Suprapubic skin (tissue), 4 donors: ENCODE results near the gene FES. TPM values are rescaled to one million over a fixed set of nuclear protein-coding genes. Genes with fewer than 3 reads are reported as not detected.
A peak's percentile ranks its signal among the peaks of the same experiment; 100 is the strongest.

Experiments
- DNase-seq, 2 donors: peaks; one replicate each; pipeline ENCODE4 v3.0.0-alpha.2; 2019; ENCODE audit warnings: low spot score in 2 of 2
- H3K27ac ChIP-seq: fragments of 200-600 bp; sonication (generic); one replicate; pipeline ENCODE4 v1.5.1; 2019
- H3K27me3 ChIP-seq: fragments of 200-600 bp; sonication (generic); one replicate; pipeline ENCODE4 v1.5.1; 2019
- H3K36me3 ChIP-seq: fragments of 200-600 bp; sonication (generic); one replicate; pipeline ENCODE4 v1.5.1; 2019
- H3K4me1 ChIP-seq: fragments of 200-600 bp; sonication (generic); one replicate; pipeline ENCODE4 v1.5.1; 2019
- H3K4me3 ChIP-seq: fragments of 200-600 bp; sonication (generic); one replicate; pipeline ENCODE4 v1.5.1; 2019; ENCODE audit warnings: mild to moderate bottlenecking
- H3K9me3 ChIP-seq: fragments of 200-600 bp; sonication (generic); one replicate; pipeline ENCODE4 v1.5.1; 2019
- CTCF ChIP-seq, 2 donors: fragments of 200-600 bp in 1 of 2; fragments of 450-650 bp in 1 of 2; sonication (generic) in 1 of 2; IDR thresholded peaks; one replicate each; pipeline ENCODE4 v1.5.1; 2016 to 2019; ENCODE audit warnings: antibody characterized with exemption in 2 of 2, mild to moderate bottlenecking in 1 of 2, moderate library complexity in 1 of 2
- EP300 ChIP-seq: sonication (generic); formaldehyde crosslinking; IDR thresholded peaks from one replicate; pipeline ENCODE4 v1.6.1; 2017; ENCODE audit warnings: antibody characterized with exemption
- POLR2A ChIP-seq, 2 donors: fragments of 450-650 bp; IDR thresholded peaks; one replicate each; pipeline ENCODE4 v1.6.1; 2017; ENCODE audit warnings: antibody characterized with exemption in 2 of 2, mild to moderate bottlenecking in 2 of 2, moderate library complexity in 2 of 2
- POLR2AphosphoS5 ChIP-seq, 3 donors: sonication (generic); formaldehyde crosslinking; IDR thresholded peaks; one replicate each; pipeline ENCODE4 v1.6.1; 2017; ENCODE audit warnings: antibody characterized with exemption in 3 of 3
- WGBS: methylation state at CpG from one replicate; pipeline ENCODE4 v1.1.5; 2018; 5-methylcytosine and 5-hydroxymethylcytosine counted together
- total RNA-seq, 4 donors: library from RNA; depleted of rRNA; stranded (reverse); fragments of >200 nt; gene quantifications; one replicate each; pipeline ENCODE4 v1.1.0, GENCODE V29; 2016

FES gene
- total RNA-seq, 4 donors from 2014 or later = 6.3 to 18.7 (median 11.8) TPM

DNA sequence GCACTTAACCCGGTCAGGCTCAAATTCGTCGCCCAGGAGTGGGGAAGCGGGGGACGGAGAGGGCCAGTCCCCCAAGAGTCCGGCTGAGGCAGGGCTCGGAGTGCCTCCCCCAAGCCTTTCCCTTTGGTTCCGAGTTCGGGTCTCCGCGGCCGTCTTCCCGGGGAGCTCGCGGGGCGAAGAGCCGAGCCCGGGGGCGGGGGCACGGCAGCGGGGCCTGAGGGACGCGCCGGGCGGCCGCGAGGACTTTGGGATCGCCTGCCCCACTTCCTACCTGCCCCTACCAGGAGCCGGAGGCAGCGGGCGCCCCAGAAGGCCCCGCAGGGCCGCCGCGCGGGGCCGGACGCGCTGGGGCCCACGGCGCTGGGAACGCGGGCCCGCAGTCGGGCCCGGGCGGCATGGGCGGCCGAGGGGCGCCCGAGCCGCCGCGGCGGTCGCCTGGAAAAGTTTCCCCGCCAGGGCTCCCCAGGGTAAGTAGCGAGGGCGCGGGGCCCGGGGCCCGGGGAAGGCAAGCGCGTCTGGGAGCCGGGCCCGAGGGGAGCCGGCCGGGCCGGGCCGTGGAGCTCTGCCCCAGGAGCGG, 13.1 kb upstream of the FES start:
- Histone ChIP-seq H3K27ac (peak overlapping the region; percentile 97), H3K4me1 (peaks cover 71% of the 10 kb centered on the region), H3K27me3 (no peaks in the 10 kb centered on the region), H3K4me3 (peak overlapping the region; percentile 81), H3K9me3 (no peaks in the 10 kb centered on the region), H3K36me3 (peaks cover 10% of the 10 kb centered on the region)
- TF ChIP-seq POLR2AphosphoS5 (IDR thresholded peaks at IDR 0.05) (no peak), CTCF (IDR thresholded peaks at IDR 0.05) (no peak), EP300 (no peak), POLR2A (IDR thresholded peaks at IDR 0.05) (no peak)
- DNase-seq = no peak
- 17% methylated on average over 1 of the region's 71 CpGs for WGBS

GRCh38 chr15:90871716-90872485, 12.4 kb upstream of the FES start:
- no peak for DNase-seq
- H3K9me3 ChIP-seq = no peaks in the 10 kb centered on the region
- 3% methylated on average over 20 of the region's 77 CpGs for WGBS
- H3K36me3 ChIP-seq = peaks cover 16% of the 10 kb centered on the region
- peak overlapping the region; percentile 97 for H3K27ac ChIP-seq
- peaks cover 68% of the 10 kb centered on the region for H3K4me1 ChIP-seq
- H3K27me3 ChIP-seq = no peaks in the 10 kb centered on the region
- TF ChIP-seq POLR2A (IDR thresholded peaks at IDR 0.05) (peak in 1 of 2 donors; percentile 9), EP300 (no peak), CTCF (IDR thresholded peaks at IDR 0.05) (no peak), POLR2AphosphoS5 (IDR thresholded peaks at IDR 0.05) (no peak)
- H3K4me3 ChIP-seq = peak overlapping the region; percentile 81

GRCh38 chr15:90872486-90873184, 11.7 kb upstream of the FES start:
- 16% methylated on average over 12 of the region's 12 CpGs for WGBS
- TF ChIP-seq POLR2AphosphoS5 (IDR thresholded peaks at IDR 0.05) (no peak), EP300 (no peak), POLR2A (IDR thresholded peaks at IDR 0.05) (no peak), CTCF (IDR thresholded peaks at IDR 0.05) (no peak)
- H3K4me1 ChIP-seq = peaks cover 60% of the 10 kb centered on the region
- H3K36me3 ChIP-seq = peaks cover 24% of the 10 kb centered on the region
- DNase-seq = no peak
- H3K4me3 ChIP-seq = peak overlapping the region; percentile 81
- H3K27ac ChIP-seq = peak overlapping the region; percentile 97
- H3K9me3 ChIP-seq = no peaks in the 10 kb centered on the region
- no peaks in the 10 kb centered on the region for H3K27me3 ChIP-seq

DNA sequence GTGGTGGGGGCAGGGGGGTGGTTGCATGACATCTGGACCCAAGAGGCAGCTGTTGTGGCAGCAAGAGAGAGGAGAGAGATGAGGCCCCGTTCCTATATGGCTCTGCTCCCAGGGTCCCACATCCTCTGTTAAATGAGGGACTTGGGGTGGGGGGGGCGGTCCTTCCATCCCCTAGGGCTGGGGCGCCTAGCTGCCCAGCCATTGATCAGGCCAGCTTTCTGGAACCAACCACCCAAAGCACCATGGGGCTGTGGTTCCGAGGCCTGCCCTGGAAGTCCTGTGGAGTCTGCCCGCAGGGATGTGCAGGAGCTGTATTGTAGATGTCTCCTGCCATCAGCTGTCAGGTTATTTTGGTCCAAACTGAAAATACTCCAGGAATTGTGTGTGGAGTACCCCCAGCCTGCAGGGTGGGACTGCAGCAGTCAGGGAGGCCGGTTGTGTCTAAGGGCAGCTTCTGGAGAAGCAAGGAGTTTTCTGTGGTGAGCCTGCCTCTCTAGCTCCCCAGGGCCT, 10.8 kb upstream of the FES start:
- TF ChIP-seq CTCF (IDR thresholded peaks at IDR 0.05) (no peak), POLR2A (IDR thresholded peaks at IDR 0.05) (no peak), EP300 (no peak), POLR2AphosphoS5 (IDR thresholded peaks at IDR 0.05) (no peak)
- Histone ChIP-seq H3K4me1 (peaks cover 51% of the 10 kb centered on the region), H3K36me3 (peaks cover 33% of the 10 kb centered on the region), H3K4me3 (peak overlapping the region; percentile 81), H3K9me3 (no peaks in the 10 kb centered on the region), H3K27me3 (no peaks in the 10 kb centered on the region), H3K27ac (peak overlapping the region; percentile 20)
- DNase-seq = no peak
- WGBS = 82% methylated on average over 3 of the region's 6 CpGs
